H1 (cell line): ENCODE measurements around the gene PUSL1. TPM values are rescaled to one million over a fixed set of nuclear protein-coding genes. Genes with fewer than 3 reads are reported as not detected.

ENCODE experiments used
- CTCF ChIA-PET: fragments of 300-600 bp; sonication (Branson Sonifier 250); formaldehyde crosslinking; loops from one replicate; lab custom pipeline; 2021; ENCODE audit not compliant: partially characterized antibody; lab: Charles Lee
- POLR2A ChIA-PET: fragments of 300-600 bp; sonication (Branson Sonifier 250); formaldehyde crosslinking; loops from one replicate; lab custom pipeline; 2021; ENCODE audit warnings: inconsistent platforms; ENCODE audit not compliant: partially characterized antibody; lab: Charles Lee
- DNase-seq, 2 experiments: peaks; one replicate each; pipeline versions ENCODE4 v3.0.0 to v3.0.0-alpha.2; 2010 to 2022; ENCODE audit warnings: low spot score in 2 of 2, low read depth in 1 of 2, mixed read lengths in 1 of 2
- FAIRE-seq: peaks from 2 replicates; lab custom pipeline; 2011; peaks lifted over from hg19 to GRCh38; lab: Jason Lieb, UNC
- H2AFZ ChIP-seq: 2 replicates; pipeline ENCODE4 v1.8.1; 2012; ENCODE audit warnings: low read length, inconsistent platforms
- H2AK5ac ChIP-seq: 2 replicates; pipeline ENCODE4 v1.6.1; 2013; ENCODE audit warnings: low read depth, low read length
- H2BK120ac ChIP-seq: replicated peaks from 2 replicates; pipeline ENCODE3; 2013; ENCODE audit warnings: low read depth, low read length, inconsistent platforms
- H2BK12ac ChIP-seq: 2 replicates; pipeline ENCODE4 v1.6.1; 2013; ENCODE audit warnings: low read depth, low read length
- H2BK15ac ChIP-seq: 2 replicates; pipeline ENCODE4 v1.6.1; 2013; ENCODE audit warnings: low read length
- H2BK20ac ChIP-seq: 2 replicates; pipeline ENCODE4 v1.6.1; 2013; ENCODE audit warnings: low read length
- H2BK5ac ChIP-seq: 2 replicates; pipeline ENCODE4 v1.6.1; 2013; ENCODE audit warnings: low read depth, low read length
- H3K14ac ChIP-seq: 2 replicates; pipeline ENCODE4 v1.6.1; 2013; ENCODE audit warnings: inconsistent platforms; ENCODE audit not compliant: insufficient read length
- H3K18ac ChIP-seq: 2 replicates; pipeline ENCODE4 v1.6.1; 2013; ENCODE audit warnings: low read length; ENCODE audit errors: extremely low read depth
- H3K23ac ChIP-seq: 2 replicates; pipeline ENCODE4 v1.6.1; 2013; ENCODE audit warnings: inconsistent platforms; ENCODE audit not compliant: insufficient read length
- H3K23me2 ChIP-seq: 2 replicates; pipeline ENCODE4 v1.6.1; 2013; ENCODE audit warnings: low read depth, low read length
- H3K27ac ChIP-seq: 2 replicates; pipeline ENCODE4 v1.6.1; 2011; ENCODE audit warnings: low read depth, low read length, inconsistent platforms
- H3K27me3 ChIP-seq, 4 experiments: replicated peaks in 1 of 4; 1 replicate in 1 of 4; 2 replicates in 3 of 4; pipeline versions ENCODE4 v1.6.1 to v1.8.1; 2011 to 2013; ENCODE audit warnings: low read length in 3 of 4, mild to moderate bottlenecking in 3 of 4, inconsistent platforms in 2 of 4, mixed read lengths in 2 of 4, moderate library complexity in 1 of 4; ENCODE audit not compliant: control insufficient read depth in 3 of 4, insufficient read depth in 3 of 4; ENCODE audit errors: extremely low read depth in 1 of 4
- H3K36me3 ChIP-seq, 4 experiments: 2 replicates each; pipeline versions ENCODE4 v1.6.1 to v1.8.1; 2011 to 2013; ENCODE audit warnings: mild to moderate bottlenecking in 4 of 4, low read length in 3 of 4, moderate library complexity in 2 of 4, control low read depth in 1 of 4, inconsistent platforms in 1 of 4; ENCODE audit not compliant: insufficient read depth in 4 of 4, control insufficient read depth in 2 of 4
- H3K4ac ChIP-seq: replicated peaks from 2 replicates; pipeline ENCODE3; 2013; ENCODE audit warnings: low read length, low read depth, mixed read lengths, inconsistent platforms; ENCODE audit not compliant: insufficient read length
- H3K4me1 ChIP-seq, 4 experiments: replicated peaks in 1 of 4; 1 replicate in 1 of 4; 2 replicates in 3 of 4; pipeline versions ENCODE4 v1.6.1 to v1.8.1; 2011 to 2013; ENCODE audit warnings: low read length in 3 of 4, inconsistent platforms in 2 of 4, mixed read lengths in 1 of 4; ENCODE audit not compliant: insufficient read depth in 4 of 4, control insufficient read depth in 3 of 4
- H3K4me2 ChIP-seq, 2 experiments: 2 replicates each; pipeline versions ENCODE4 v1.6.1 to v1.8.1; 2011 to 2013; ENCODE audit warnings: low read depth in 2 of 2, low read length in 2 of 2, control low read depth in 1 of 2, inconsistent platforms in 1 of 2, mild to moderate bottlenecking in 1 of 2; ENCODE audit not compliant: insufficient read depth in 1 of 2
- H3K4me3 ChIP-seq, 4 experiments: fragments of 200-600, 300-600 bp in 1 of 4; sonication (generic), shearing (Covaris generic), sonication (Bioruptor Twin) in 1 of 4; 2 replicates each; pipeline versions ENCODE4 v1.5.1 to v1.8.1; 2011 to 2016; ENCODE audit warnings: low read length in 4 of 4, low read depth in 3 of 4, control low read depth in 2 of 4, inconsistent platforms in 2 of 4, mild to moderate bottlenecking in 2 of 4, mixed read lengths in 1 of 4, moderate library complexity in 1 of 4; ENCODE audit not compliant: insufficient read depth in 2 of 4; ENCODE audit errors: extremely low read depth in 1 of 4
- H3K56ac ChIP-seq: replicated peaks from 2 replicates; pipeline ENCODE3; 2013; ENCODE audit warnings: low read depth, mild to moderate bottlenecking, mixed read lengths, low read length, inconsistent platforms; ENCODE audit not compliant: insufficient read length
- H3K79me1 ChIP-seq: 2 replicates; pipeline ENCODE4 v1.6.1; 2013; ENCODE audit warnings: low read depth, low read length, control low read depth
- H3K79me2 ChIP-seq, 2 experiments: 2 replicates each; pipeline versions ENCODE4 v1.6.1 to v1.8.1; 2012 to 2013; ENCODE audit warnings: low read length in 2 of 2, mild to moderate bottlenecking in 2 of 2, inconsistent platforms in 1 of 2; ENCODE audit not compliant: insufficient read depth in 2 of 2, control insufficient read depth in 1 of 2
- H3K9ac ChIP-seq, 4 experiments: replicated peaks in 1 of 4; 1 replicate in 1 of 4; 2 replicates in 3 of 4; pipeline versions ENCODE4 v1.6.1 to v1.8.1; 2011 to 2013; ENCODE audit warnings: low read depth in 3 of 4, low read length in 3 of 4, control low read depth in 2 of 4, mild to moderate bottlenecking in 2 of 4, moderate library complexity in 2 of 4, inconsistent platforms in 1 of 4; ENCODE audit errors: extremely low read depth in 1 of 4
- H3K9me3 ChIP-seq, 2 experiments: 2 replicates each; pipeline versions ENCODE4 v1.6.1 to v1.8.1; 2012 to 2013; ENCODE audit warnings: mild to moderate bottlenecking in 2 of 2, moderate library complexity in 2 of 2, control low read depth in 1 of 2, inconsistent platforms in 1 of 2, low read depth in 1 of 2, low read length in 1 of 2, mixed read lengths in 1 of 2; ENCODE audit not compliant: insufficient read depth in 2 of 2
- H4K20me1 ChIP-seq, 2 experiments: replicated peaks in 1 of 2; 2 replicates each; pipeline versions ENCODE3 to v1.8.1; 2011 to 2013; ENCODE audit warnings: inconsistent platforms in 2 of 2, low read length in 2 of 2, mild to moderate bottlenecking in 1 of 2; ENCODE audit not compliant: insufficient read depth in 2 of 2, control insufficient read depth in 1 of 2
- H4K5ac ChIP-seq: 2 replicates; pipeline ENCODE4 v1.6.1; 2013; ENCODE audit warnings: low read length, low read depth, mixed read lengths, inconsistent platforms; ENCODE audit not compliant: insufficient read length
- H4K8ac ChIP-seq: 2 replicates; pipeline ENCODE4 v1.8.0; 2013; ENCODE audit warnings: mild to moderate bottlenecking, moderate library complexity, low read length, inconsistent platforms; ENCODE audit not compliant: insufficient read depth; ENCODE audit errors: extremely low read depth
- H4K91ac ChIP-seq: replicated peaks from 2 replicates; pipeline ENCODE3; 2013; ENCODE audit warnings: low read length, mixed read lengths, inconsistent platforms; ENCODE audit not compliant: insufficient read length
- JUND ChIP-seq: IDR thresholded peaks from 2 replicates; pipeline ENCODE4 v1.6.1; 2011; ENCODE audit warnings: mild to moderate bottlenecking, improper control_type of control experiment, low read length
- POLR2AphosphoS5 ChIP-seq: IDR thresholded peaks from 2 replicates; pipeline ENCODE4 v1.6.1; 2011; ENCODE audit warnings: low read depth, low read length
- WGBS, 2 experiments: shearing (Covaris generic) in 1 of 2; methylation state at CpG; one replicate each; pipeline versions ENCODE4 v1.1.6 to v1.1.7; 2013 to 2015; ENCODE audit warnings: low lambda C conversion rate in 2 of 2, mixed read lengths in 2 of 2, inconsistent platforms in 1 of 2, low coverage in 1 of 2, missing lambda C conversion rate in 1 of 2; ENCODE audit not compliant: insufficient replicate concordance in 2 of 2, insufficient coverage in 1 of 2, insufficient read length in 1 of 2; ENCODE audit errors: extremely low coverage in 1 of 2, missing lambda C conversion rate in 1 of 2; 5-methylcytosine and 5-hydroxymethylcytosine counted together
- polyA plus RNA-seq, 7 experiments: library from polyadenylated mRNA; depleted of rRNA in 3 of 7; stranded (reverse) in 5 of 7; unstranded in 2 of 7; fragments of >200 nt in 5 of 7; fragments of 200-250 nt in 2 of 7; gene quantifications; 1 replicate in 5 of 7; 2 replicates in 1 of 7; 4 replicates in 1 of 7; pipeline versions ENCODE4 v1.2.1 to v1.2.3, GENCODE V29; 2011 to 2013; ENCODE audit warnings: missing spikeins in 2 of 7, mixed read lengths in 2 of 7
- total RNA-seq: library from RNA; stranded (reverse); fragmentation: NEBNext Ultra II Directional; extraction: Animal tissue kit (Norgen Biotek cat#: 25700); gene quantifications from 2 replicates; pipeline ENCODE4 v1.2.1, GENCODE V29; 2021

The PUSL1 gene
- total and polyA plus RNA-seq, 2 of the 8 experiments (the other 6 are each of a cell fraction or from before 2014, with no cell fraction given), result 38.8 to 87.4 TPM

GRCh38 chr1:1332774-1333480, 24.5 kb downstream of the PUSL1 start:
- Histone ChIP-seq H2AK5ac (no peak overlapping the region), H3K79me2 (no peaks in the 10 kb centered on the region), H2BK120ac (no peak overlapping the region), H2BK15ac (no peak overlapping the region), H3K14ac (no peak overlapping the region), H2BK5ac (no peak overlapping the region), H3K23ac (no peak overlapping the region), H3K56ac (no peak overlapping the region), H2AFZ (no peak overlapping the region), H3K79me1 (peaks cover 6% of the 10 kb centered on the region; the same call in 1 of the 2 replicates), H4K8ac (no peak overlapping the region), H4K5ac (no peak overlapping the region), H4K91ac (no peak overlapping the region), H3K23me2 (peaks cover 2% of the 10 kb centered on the region; the same call in 1 of the 2 replicates), H3K9me3 (peaks cover 0 to 6% of the 10 kb centered on the region in 2 experiments; a peak in 2 of 4 replicates), H3K4me2 (no peak overlapping the region), H3K4me3 (no peak overlapping the region), H2BK12ac (no peak overlapping the region), H3K36me3 (peaks cover 0 to 9% (median under 1%) of the 10 kb centered on the region in 4 experiments; a peak in 3 of 8 replicates), H3K9ac (no peak overlapping the region), H3K27ac (no peak overlapping the region), H3K18ac (no peak overlapping the region), H4K20me1 (peaks cover 10 to 32% of the 10 kb centered on the region in 2 experiments), H3K4me1 (no peaks in the 10 kb centered on the region; a peak in 2 of 7 replicates), H3K27me3 (no peaks in the 10 kb centered on the region; a peak in 1 of 7 replicates), H3K4ac (no peak overlapping the region), H2BK20ac (no peak overlapping the region)
- FAIRE-seq (no peak), DNase-seq (no peak)
- ChIA-PET POLR2A (interaction anchor here (0.7 to 9.0 kb wide), 10 partner anchors 12 to 69 kb away, joined by 3 to 134 read pairs (median 3); partner anchors contain the start of gene AURKAIP1), CTCF (interaction anchor here (2.2 kb wide), 1 partner anchor 41 kb away, joined by 5 read pairs; no protein-coding TSS in a partner anchor)
- TF ChIP-seq POLR2AphosphoS5 (peak; percentile 44), JUND (no peak)
- WGBS, 2 experiments, result 91% methylated on average over 34 of the region's 48 CpGs; no CpG with 5 or more reads in 1 of the 2 experiments
